Measurements from ENCODE around the gene NT5C1B.

NT5C1B gene

GRCh38 chr2:18550433-18550832 is 38.9 kb downstream of the NT5C1B start:
- DNase-seq, result no peak

GRCh38 chr2:18549083-18549482 is 40.3 kb downstream of the NT5C1B start:
- no peak for DNase-seq

DNA sequence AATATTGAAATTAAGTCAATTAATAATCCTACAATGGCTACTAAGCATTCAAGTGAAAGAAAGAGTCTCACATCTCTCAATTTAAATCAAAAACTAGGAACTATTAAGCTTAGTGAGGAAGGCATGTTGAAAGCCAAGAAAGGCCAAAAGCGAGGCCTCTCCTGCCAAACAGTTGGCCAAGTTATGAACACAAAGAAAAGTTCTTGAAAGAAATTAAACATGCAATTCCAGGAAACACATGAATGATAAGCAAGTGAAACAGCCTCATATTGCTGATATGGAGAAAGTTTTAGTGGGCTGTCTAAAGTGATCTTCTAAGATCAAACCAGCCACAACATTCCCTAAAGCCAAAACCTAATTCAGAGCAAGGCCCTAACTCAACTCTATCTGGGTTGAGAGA is 40.7 kb downstream of the NT5C1B start:
- DNase-seq, result no peak

DNA sequence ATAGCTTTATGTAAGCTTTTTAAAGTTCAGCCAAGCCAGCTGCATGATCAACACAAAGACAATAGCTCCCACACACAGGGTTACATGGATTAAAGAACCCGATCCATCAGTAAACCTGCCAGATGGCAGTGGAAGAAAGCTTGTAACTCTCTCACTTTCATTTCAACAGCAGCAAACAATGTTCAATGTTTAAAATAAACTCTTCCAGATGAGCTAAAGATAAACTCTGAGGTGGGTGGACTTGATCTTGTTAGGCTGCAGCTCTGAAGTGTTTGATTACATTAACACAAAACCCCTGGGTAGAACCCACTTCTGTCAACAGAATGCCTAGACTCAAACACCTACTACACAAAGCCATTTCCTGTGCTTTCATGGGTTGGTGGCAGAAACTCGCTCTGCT is 42.8 kb downstream of the NT5C1B start:
- DNase-seq, result no peak

GRCh38 chr2:18545384-18545783 is 44.0 kb downstream of the NT5C1B start:
- no peak for DNase-seq

- DNase-seq, result no peak
These were observed 45.2 kb downstream of the NT5C1B start for GRCh38 chr2:18544171-18544570.

DNA sequence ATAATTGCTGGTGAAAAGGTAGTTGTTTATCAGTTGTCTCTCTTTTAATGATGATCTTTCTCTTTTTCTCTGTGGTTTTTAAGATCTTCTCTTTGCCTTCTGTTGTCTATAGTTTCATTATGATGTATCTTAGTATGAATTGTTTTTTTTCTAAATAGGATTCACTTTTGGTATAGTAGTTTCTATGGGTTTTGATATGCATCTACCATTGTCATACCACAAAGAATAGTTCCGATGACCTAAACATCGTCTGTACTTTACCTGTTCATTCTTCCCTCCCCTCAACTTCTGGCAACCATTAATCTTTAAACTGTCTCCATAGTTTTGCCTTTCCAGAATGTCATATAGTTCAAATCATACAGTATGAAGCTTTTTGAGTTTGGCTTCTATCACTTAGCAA is 48.5 kb downstream of the NT5C1B start:
- DNase-seq, result no peak

GRCh38 chr2:18536697-18537096 is 52.7 kb downstream of the NT5C1B start:
- no peak for DNase-seq

GRCh38 chr2:18536100-18536499 is 53.3 kb downstream of the NT5C1B start:
- no peak for DNase-seq

DNA sequence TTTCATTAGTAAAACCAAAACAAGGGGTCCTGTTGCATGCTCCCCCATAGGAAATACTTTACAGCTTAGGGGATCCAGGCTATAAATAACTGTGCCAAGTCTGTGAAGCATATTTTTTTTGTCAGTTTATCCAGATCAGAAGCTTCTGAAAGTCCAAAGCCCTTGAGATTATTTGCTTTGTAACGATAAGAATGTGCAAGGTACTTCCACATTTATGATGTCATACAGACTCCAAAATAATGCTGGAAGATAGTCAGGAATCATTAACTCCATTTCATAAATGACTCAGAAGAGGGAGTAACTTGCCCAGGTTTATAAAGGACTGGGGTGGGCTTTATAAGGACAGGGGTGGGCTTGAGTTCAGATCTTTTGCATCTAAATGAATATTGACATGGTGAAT is 58.2 kb downstream of the NT5C1B start:
- DNase-seq, result no peak

DNA sequence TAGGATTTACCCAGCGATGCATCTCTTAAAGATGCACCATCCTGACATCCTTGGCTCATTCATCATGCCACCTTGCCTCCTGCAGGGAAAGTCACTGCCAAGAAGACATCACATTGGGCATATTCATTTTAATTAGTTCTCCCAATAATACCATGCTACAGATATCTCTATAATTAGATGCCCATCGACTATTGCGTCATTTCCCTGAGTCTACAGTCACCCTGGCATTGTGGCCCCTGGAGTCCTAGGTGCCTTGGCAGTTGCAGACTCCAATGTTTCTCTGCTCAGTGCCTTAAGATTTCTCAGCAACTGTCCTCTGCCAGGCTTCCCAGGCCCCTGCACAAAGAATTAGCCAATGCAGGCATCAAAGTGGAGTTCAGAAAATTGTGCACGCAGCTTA is 61.5 kb downstream of the NT5C1B start:
- no peak for DNase-seq

DNA sequence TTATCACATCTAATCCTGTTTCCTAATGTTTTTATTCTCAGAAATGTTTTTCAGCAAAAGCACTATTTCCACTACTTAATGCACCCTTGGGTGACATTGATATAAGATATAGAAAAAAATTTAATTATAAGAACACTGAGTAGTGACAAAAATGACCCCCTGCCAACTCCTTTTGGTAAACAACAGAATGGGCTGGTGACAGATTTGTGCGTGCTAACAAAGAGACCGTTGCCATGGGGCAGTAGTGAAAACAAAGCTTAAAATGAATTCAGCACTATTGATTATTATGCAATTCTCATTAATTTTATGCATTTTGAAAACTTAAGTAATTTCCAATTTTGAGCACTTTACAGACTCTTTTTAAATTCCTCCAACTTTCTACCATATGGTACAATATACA is 62.0 kb downstream of the NT5C1B start:
- DNase-seq, result no peak

GRCh38 chr2:18526429-18526828 is 62.9 kb downstream of the NT5C1B start:
- no peak for DNase-seq

DNA sequence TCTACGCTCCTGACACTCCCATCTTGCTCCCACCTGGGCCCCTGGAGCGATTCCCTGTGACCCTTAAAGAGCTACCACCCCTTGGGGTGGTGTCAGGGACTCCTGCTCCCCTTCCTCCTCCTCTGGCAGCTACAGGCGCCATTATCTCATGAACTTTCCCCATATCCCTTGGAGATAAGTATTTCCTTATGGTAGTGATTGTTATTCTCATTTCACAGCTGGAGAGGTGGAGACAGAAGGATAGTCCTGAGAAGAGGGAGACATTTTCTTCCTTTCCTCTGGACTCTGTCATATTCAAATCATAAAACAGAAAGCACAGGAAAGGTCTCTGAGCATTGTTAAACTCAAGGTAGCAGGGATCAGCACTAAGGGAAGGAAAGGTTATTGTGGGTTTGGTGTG is 63.5 kb downstream of the NT5C1B start:
- no peak for DNase-seq

GRCh38 chr2:18525236-18525635 is 64.1 kb downstream of the NT5C1B start:
- no peak for DNase-seq

GRCh38 chr2:18522484-18523146 is 66.8 kb downstream of the NT5C1B start:
- DNase-seq, result no peak

DNA sequence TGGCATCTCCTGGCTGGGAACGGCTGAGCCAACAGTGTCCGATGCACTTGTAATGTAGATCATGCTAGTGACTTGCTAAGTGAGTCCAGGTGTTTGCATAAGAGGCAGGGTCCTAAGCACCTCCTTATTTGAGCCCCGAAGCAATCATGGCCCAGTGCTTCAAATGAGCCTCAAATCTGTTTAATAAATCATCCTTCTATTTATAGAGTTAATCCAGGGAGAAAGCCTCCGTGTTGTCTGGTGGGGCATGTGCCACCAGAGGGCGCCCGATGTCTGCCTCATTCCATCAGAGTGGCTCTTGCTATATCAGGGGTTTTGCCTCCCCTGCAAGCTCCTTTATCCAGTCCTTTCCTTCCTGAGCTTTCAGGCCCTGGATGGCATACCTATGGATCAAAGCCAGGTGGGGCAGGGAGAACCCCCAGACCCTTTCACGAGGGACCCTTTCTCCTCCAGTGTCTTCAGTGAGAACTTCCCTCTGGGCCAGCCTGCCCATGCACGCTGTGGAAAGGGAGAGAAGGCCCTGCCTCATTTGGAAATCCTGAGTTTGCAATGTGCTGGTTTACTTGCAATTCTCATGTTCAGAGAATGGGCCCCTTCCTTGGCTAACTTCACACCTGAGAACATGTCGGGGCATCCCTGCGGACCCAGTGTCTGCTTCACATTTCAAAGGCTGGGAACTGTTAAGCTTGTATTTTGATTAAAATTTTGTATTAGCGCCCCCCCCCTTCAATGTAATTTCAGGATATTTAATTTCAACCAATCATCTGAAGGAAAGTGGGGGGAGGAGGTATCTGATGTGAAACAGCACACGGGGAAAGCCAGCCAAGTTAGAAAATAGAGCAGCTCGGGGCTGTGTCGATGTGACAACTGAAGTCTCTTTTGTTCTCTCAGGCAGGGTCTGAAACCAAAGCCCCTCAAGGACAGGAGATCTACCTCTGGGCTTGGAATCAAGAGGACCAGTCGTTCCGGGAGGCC is 68.6 kb downstream of the NT5C1B start:
- peak; percentile 59 for DNase-seq

DNA sequence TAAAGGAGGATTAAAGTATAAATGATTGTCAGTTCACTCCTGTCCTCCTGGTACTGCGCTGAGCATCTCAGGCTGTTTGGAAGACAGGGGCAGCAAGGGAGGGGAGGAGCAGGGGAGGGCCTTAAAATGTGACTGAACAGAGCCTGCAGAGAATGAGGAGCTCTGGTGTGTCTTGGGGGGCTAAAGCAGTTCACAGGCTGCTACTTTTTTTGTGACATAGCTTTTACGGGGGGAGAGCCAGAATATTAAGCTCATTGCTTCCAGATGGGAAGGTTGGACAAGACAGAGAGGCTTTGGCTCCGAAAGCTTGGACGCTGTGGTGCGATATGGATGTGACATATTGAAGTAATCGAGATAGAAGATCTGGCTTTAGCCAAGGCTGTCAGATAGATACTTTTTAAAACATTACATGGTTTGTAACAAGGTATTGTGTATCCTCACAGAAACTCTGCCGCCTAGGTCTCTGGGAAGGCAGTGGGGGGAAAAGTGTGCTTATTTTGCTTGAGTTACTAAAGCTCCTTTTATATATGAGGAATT is 69.4 kb downstream of the NT5C1B start:
- DNase-seq, result no peak

- no peak for DNase-seq
These were observed 71.0 kb downstream of the NT5C1B start for GRCh38 chr2:18518116-18519111.

DNA sequence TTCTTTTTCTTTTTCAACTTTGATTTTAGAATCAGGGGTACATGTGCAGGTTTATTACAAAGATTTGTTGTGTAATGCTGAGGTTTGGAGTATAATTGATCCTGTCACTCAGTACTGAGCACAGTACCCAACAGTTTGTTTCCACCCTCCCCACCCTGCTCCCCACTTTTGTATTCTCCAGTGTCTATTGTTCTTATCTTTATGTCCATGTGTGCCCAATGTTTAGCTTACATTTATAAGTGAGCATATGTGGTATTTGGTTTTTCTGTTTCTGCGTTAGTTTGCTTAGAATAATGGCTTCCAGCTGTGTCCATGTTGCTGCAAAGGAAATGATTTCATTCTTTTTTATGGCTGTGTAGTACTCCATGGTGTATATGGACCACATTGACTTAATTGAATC is 72.0 kb downstream of the NT5C1B start:
- no peak for DNase-seq

- DNase-seq, result no peak
These were observed 73.3 kb downstream of the NT5C1B start for GRCh38 chr2:18516112-18516511.

DNA sequence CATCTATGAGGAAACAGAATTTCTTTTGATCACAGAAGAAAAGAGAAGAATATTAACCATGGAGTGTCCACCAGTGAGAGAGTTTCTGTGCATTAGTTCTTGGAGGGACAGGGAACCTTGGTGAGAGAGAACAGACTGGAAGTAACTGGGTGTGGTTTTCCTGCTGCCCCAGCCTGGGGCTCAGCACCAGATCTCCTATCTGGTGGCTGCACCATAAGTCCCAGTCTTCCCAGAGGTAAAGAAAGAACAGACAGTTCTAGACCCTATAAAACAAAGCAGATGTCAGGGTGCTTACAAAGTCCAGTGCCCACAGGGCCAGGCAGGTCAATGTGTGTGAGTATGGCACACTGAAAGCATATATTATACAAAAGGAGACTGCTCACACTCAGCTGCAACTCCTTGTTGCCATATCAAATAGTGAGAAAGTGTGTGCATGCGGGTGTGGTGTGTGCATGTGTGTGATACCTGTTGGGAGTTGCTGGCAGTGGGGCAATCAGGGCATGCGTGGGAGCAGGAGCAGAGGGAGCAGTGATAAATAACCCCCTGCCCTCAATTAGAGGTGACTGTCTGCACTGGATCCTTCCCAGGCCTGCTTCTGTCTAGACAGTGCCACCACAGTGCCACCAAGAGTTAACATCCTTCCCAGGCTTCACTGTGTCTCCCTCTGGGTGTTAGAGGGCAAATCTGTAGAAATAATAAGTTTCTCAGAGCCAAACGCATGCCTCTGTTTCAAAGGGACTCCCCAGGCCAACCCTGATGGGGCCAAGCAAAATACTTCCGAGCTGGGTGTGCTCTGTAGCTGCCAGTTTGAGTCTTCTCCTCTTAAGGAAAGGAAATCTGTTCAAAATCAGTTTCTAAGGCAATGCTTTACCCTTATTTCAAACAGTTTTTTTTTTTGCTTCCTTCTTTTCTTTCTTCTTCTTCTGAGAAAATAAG is 74.6 kb downstream of the NT5C1B start:
- no peak for DNase-seq
